ENCODE data around the gene EOGT. TPM values are rescaled to one million over a fixed set of nuclear protein-coding genes. Genes with fewer than 3 reads are reported as not detected.

EOGT gene
- total and polyA plus RNA-seq, 2 experiments from 2014 or later = 11.9 to 27.2 TPM

- H3K36me3 ChIP-seq (ENCODE audit: insufficient read depth) = peaks cover 19% of the 10 kb centered on the region
- no peak overlapping the region for H3K4me3 ChIP-seq
- H3K4me1 ChIP-seq (ENCODE audit: insufficient read depth) = no peaks in the 10 kb centered on the region
- TF ChIP-seq NANOG (IDR thresholded peaks at IDR 0.05; ENCODE audit: borderline replicate concordance) (no peak), REST (IDR thresholded peaks at IDR 0.05; ENCODE audit: unreplicated experiment) (no peak), ZNF462 (CRISPR knock-in tag; IDR thresholded peaks at IDR 0.05) (no peak), ETS1 (IDR thresholded peaks at IDR 0.05) (no peak), POLR2AphosphoS5 (IDR thresholded peaks at IDR 0.05; ENCODE audit: low read depth) (no peak), STAT1 (IDR thresholded peaks at IDR 0.05; ENCODE audit: unreplicated experiment) (no peak), CTCF (conservative IDR thresholded peaks at IDR 0.05; ENCODE audit: low read depth in 2 of 2) (no peak), ZNF331 (CRISPR knock-in tag; IDR thresholded peaks at IDR 0.05; ENCODE audit: low read depth) (no peak), ZNF114 (CRISPR knock-in tag; IDR thresholded peaks at IDR 0.05) (no peak), EZH2 (IDR thresholded peaks at IDR 0.05; ENCODE audit: low read depth, unreplicated experiment) (no peak)
- H3F3A ChIP-seq (replicated peaks; ENCODE audit: low read depth) = no peaks in the 10 kb centered on the region
- DNase-seq (ENCODE audit: low spot score) = no peak
- H2AFZ ChIP-seq = no peak overlapping the region
- H3K9me2 ChIP-seq (ENCODE audit: insufficient read depth) = no peaks in the 10 kb centered on the region
- H3K36me3 Mint-ChIP-seq (ENCODE audit: low read depth) = peaks cover 43% of the 10 kb centered on the region
- H3K9me3 Mint-ChIP-seq = no peaks in the 10 kb centered on the region
- no peak overlapping the region for H3K27ac ChIP-seq (ENCODE audit: low read depth)
- H4K20me1 ChIP-seq (replicated peaks; ENCODE audit: insufficient read depth) = no peaks in the 10 kb centered on the region
- H3K27me3 ChIP-seq (ENCODE audit: insufficient read depth) = no peaks in the 10 kb centered on the region
- H3K27me3 Mint-ChIP-seq (ENCODE audit: insufficient read depth, low read depth, poor library complexity) = peaks cover 2% of the 10 kb centered on the region
- no peak overlapping the region for H3K4me3 Mint-ChIP-seq
- H3K4me1 Mint-ChIP-seq = no peaks in the 10 kb centered on the region
- H3K79me2 ChIP-seq (replicated peaks; ENCODE audit: insufficient read depth) = no peaks in the 10 kb centered on the region
- no peak overlapping the region for H3K4me2 ChIP-seq
- H3K27ac Mint-ChIP-seq = no peak overlapping the region
- ATAC-seq = no peak
Measured at GRCh38 chr3:69032737-69033136, 19.3 kb upstream of the EOGT start.

Measured in GM23338 (cell line).